Tibial nerve (tissue), 4 donors: ENCODE measurements around the gene HLA-DMB. TPM values are rescaled to one million over a fixed set of nuclear protein-coding genes. Genes with fewer than 3 reads are reported as not detected.

Source experiments
- DNase-seq, 2 donors: peaks; one replicate each; pipeline ENCODE4 v3.0.0-alpha.2; 2019; ENCODE audit warnings: low spot score in 2 of 2
- H3K27ac ChIP-seq, 4 donors: fragments of 200-600 bp; sonication (generic) in 3 of 4; one replicate each; pipeline ENCODE4 v1.5.1; 2017 to 2019; ENCODE audit warnings: mild to moderate bottlenecking in 1 of 4
- H3K27me3 ChIP-seq, 2 donors: fragments of 200-600 bp; sonication (generic) in 1 of 2; one replicate each; pipeline versions ENCODE4 v1.5.1 to v1.6.0; 2017 to 2019
- H3K36me3 ChIP-seq, 3 donors: fragments of 200-600 bp; sonication (generic); one replicate each; pipeline ENCODE4 v1.5.1; 2018 to 2019
- H3K4me1 ChIP-seq, 4 donors: fragments of 200-600 bp; sonication (generic) in 3 of 4; one replicate each; pipeline ENCODE4 v1.5.1; 2017 to 2019
- H3K4me3 ChIP-seq, 4 donors: fragments of 200-600 bp; sonication (generic) in 3 of 4; one replicate each; pipeline ENCODE4 v1.5.1; 2017 to 2019; ENCODE audit warnings: mild to moderate bottlenecking in 1 of 4, moderate library complexity in 1 of 4
- H3K9me3 ChIP-seq, 4 donors: fragments of 200-600 bp; sonication (generic) in 3 of 4; one replicate each; pipeline ENCODE4 v1.5.1; 2017 to 2019
- CTCF ChIP-seq, 5 experiments: fragments of 200-600 bp in 3 of 5; fragments of 450-650 bp in 2 of 5; sonication (generic) in 3 of 5; IDR thresholded peaks; one replicate each; pipeline ENCODE4 v1.5.1; 2016 to 2019; ENCODE audit warnings: antibody characterized with exemption in 5 of 5, mild to moderate bottlenecking in 3 of 5, moderate library complexity in 2 of 5
- EP300 ChIP-seq, 2 donors: sonication (generic); formaldehyde crosslinking; IDR thresholded peaks; one replicate each; pipeline ENCODE4 v1.6.1; 2017; ENCODE audit warnings: antibody characterized with exemption in 2 of 2, mild to moderate bottlenecking in 1 of 2
- POLR2A ChIP-seq, 2 donors: fragments of 450-650 bp; IDR thresholded peaks; one replicate each; pipeline ENCODE4 v1.6.1; 2017; ENCODE audit warnings: antibody characterized with exemption in 2 of 2, mild to moderate bottlenecking in 2 of 2, moderate library complexity in 2 of 2
- WGBS, 2 donors: methylation state at CpG; one replicate each; pipeline ENCODE4 v1.1.5; 2018; 5-methylcytosine and 5-hydroxymethylcytosine counted together
- total RNA-seq, 4 donors: library from RNA; depleted of rRNA; stranded (reverse); fragments of >200 nt; gene quantifications; one replicate each; pipeline ENCODE4 v1.1.0, GENCODE V29; 2016

HLA-DMB gene
- total RNA-seq, 4 donors from 2014 or later: 15.7 to 85.0 (median 25.5) TPM

- Histone ChIP-seq H3K27ac (no peak overlapping the region), H3K4me3 (no peak overlapping the region), H3K36me3 (peaks cover 9 to 80% (median 51%) of the 10 kb centered on the region in 3 donors), H3K9me3 (no peaks in the 10 kb centered on the region), H3K4me1 (peaks cover 6 to 80% (median 39%) of the 10 kb centered on the region in 4 donors), H3K27me3 (no peaks in the 10 kb centered on the region)
- 58 to 61% methylated on average over 7 of the region's 7 CpGs for WGBS, 2 donors
- no peak for TF ChIP-seq CTCF (IDR thresholded peaks at IDR 0.05)
- TF ChIP-seq POLR2A (IDR thresholded peaks at IDR 0.05): no peak
- no peak for TF ChIP-seq EP300 (IDR thresholded peaks at IDR 0.05)
- no peak for DNase-seq
These were observed 37.1 kb upstream of the HLA-DMB start for GRCh38 chr6:32977953-32978324.

DNA sequence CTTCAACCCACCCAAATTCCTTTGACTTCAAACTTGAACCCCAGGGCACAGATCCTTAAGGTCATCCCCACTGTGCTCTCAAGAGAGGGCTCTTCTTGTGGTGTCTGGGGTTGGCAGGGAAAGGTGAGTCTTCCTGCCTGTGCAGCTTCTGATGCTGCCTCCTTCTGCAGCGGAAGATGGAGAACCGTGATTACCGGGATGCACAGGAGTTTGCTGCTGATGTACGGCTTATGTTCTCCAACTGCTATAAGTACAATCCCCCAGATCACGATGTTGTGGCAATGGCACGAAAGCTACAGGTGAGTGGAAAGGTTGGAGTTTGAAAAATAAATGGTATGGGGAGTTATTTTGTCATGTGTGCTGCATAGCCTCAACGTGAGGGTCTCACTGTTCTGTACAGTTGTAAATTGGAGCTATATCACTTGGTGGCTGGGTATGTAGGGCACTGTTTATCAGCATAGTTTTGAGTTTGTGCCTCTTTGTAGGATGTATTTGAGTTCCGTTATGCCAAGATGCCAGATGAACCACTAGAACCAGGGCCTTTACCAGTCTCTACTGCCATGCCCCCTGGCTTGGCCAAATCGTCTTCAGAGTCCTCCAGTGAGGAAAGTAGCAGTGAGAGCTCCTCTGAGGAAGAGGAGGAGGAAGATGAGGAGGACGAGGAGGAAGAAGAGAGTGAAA, 36.6 kb upstream of the HLA-DMB start:
- H3K4me3 ChIP-seq: no peak overlapping the region
- peaks cover 9 to 85% (median 51%) of the 10 kb centered on the region in 3 donors for H3K36me3 ChIP-seq
- no peak overlapping the region for H3K27ac ChIP-seq
- 69 to 71% methylated on average over 10 of the region's 10 CpGs for WGBS, 2 donors
- DNase-seq: no peak
- no peaks in the 10 kb centered on the region for H3K9me3 ChIP-seq
- H3K27me3 ChIP-seq: no peaks in the 10 kb centered on the region
- peaks cover 6 to 75% (median 39%) of the 10 kb centered on the region in 4 donors for H3K4me1 ChIP-seq
- TF ChIP-seq EP300 (IDR thresholded peaks at IDR 0.05): no peak
- TF ChIP-seq CTCF (IDR thresholded peaks at IDR 0.05): no peak
- TF ChIP-seq POLR2A (IDR thresholded peaks at IDR 0.05): no peak

- Histone ChIP-seq H3K4me1 (peaks cover 6 to 68% (median 39%) of the 10 kb centered on the region in 4 donors), H3K27ac (no peak overlapping the region), H3K4me3 (no peak overlapping the region), H3K36me3 (peaks cover 9 to 81% (median 51%) of the 10 kb centered on the region in 3 donors), H3K9me3 (no peaks in the 10 kb centered on the region), H3K27me3 (no peaks in the 10 kb centered on the region)
- 72 to 75% methylated on average over 7 of the region's 7 CpGs for WGBS, 2 donors
- TF ChIP-seq EP300 (IDR thresholded peaks at IDR 0.05): no peak
- TF ChIP-seq CTCF (IDR thresholded peaks at IDR 0.05): no peak
- no peak for TF ChIP-seq POLR2A (IDR thresholded peaks at IDR 0.05)
- no peak for DNase-seq
These were observed 35.7 kb upstream of the HLA-DMB start for GRCh38 chr6:32976334-32977069.

- peaks cover 6 to 62% (median 39%) of the 10 kb centered on the region in 4 donors for H3K4me1 ChIP-seq
- TF ChIP-seq POLR2A (IDR thresholded peaks at IDR 0.05) (no peak), EP300 (IDR thresholded peaks at IDR 0.05) (no peak), CTCF (IDR thresholded peaks at IDR 0.05) (no peak)
- no peak overlapping the region for H3K4me3 ChIP-seq
- no peaks in the 10 kb centered on the region for H3K27me3 ChIP-seq
- no peak overlapping the region for H3K27ac ChIP-seq
- no peaks in the 10 kb centered on the region for H3K9me3 ChIP-seq
- WGBS, 2 donors: 53 to 54% methylated on average over 2 of the region's 2 CpGs
- DNase-seq: no peak
- H3K36me3 ChIP-seq: peaks cover 9 to 75% (median 50%) of the 10 kb centered on the region in 3 donors
These were observed 35.1 kb upstream of the HLA-DMB start for GRCh38 chr6:32975886-32976285.
